Right lobe of liver (tissue), 4 donors: Measurements from ENCODE around the gene DIPK1C.

ENCODE experiments used
- POLR2A ChIP-seq: fragments of 450-650 bp; IDR thresholded peaks from one replicate; pipeline ENCODE4 v1.6.1; 2017; ENCODE audit warnings: antibody characterized with exemption, mild to moderate bottlenecking
- TF ChIP-seq, protein P1 (sequence below), 4 donors: fragments of 200-600 bp in 3 of 4; fragments of 450-650 bp in 1 of 4; IDR thresholded peaks; one replicate each; pipeline versions ENCODE4 v1.5.1 to v1.8.0; 2016 to 2022; ENCODE audit warnings: antibody characterized with exemption in 4 of 4, mild to moderate bottlenecking in 2 of 4
- donor health status: DM: no; HTN: no; CAD: no.
- donor health status: DM: no; HTN: no; CAD: no.
- donor health status: DM: no; HTN: yes; CAD: no.

DNA sequence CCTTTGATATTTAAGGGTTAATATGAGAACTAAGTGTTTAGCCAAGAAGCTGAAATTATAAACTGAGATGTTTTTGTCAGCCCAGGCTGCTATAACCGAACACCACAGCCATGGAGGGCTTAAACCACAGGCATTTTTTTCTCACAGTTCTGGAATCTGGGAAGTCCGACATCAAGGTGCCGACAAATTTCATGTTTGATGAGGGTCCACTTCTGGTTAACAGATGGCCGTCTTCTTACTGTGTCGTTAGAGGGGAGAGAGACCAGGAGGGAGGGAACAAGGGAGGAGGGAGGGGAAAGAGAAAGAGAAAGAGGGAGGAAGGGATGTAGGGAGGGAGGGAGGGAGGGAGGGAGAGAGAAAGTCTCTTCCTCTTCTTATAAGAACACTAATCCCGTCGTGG lies 32.6 kb upstream of the DIPK1C start:
- TF ChIP-seq, protein P1, sequence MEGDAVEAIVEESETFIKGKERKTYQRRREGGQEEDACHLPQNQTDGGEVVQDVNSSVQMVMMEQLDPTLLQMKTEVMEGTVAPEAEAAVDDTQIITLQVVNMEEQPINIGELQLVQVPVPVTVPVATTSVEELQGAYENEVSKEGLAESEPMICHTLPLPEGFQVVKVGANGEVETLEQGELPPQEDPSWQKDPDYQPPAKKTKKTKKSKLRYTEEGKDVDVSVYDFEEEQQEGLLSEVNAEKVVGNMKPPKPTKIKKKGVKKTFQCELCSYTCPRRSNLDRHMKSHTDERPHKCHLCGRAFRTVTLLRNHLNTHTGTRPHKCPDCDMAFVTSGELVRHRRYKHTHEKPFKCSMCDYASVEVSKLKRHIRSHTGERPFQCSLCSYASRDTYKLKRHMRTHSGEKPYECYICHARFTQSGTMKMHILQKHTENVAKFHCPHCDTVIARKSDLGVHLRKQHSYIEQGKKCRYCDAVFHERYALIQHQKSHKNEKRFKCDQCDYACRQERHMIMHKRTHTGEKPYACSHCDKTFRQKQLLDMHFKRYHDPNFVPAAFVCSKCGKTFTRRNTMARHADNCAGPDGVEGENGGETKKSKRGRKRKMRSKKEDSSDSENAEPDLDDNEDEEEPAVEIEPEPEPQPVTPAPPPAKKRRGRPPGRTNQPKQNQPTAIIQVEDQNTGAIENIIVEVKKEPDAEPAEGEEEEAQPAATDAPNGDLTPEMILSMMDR (IDR thresholded peaks at IDR 0.05): no peak
- no peak for TF ChIP-seq POLR2A
